GM19025 (cell line): ENCODE results near the gene TET1.
"Not testable (repeated sequence)": the region's sequence is repeated elsewhere in the genome, so short reads cannot be mapped to it uniquely, and the experiment has no call there.

Source experiments
- ATAC-seq: cut with Tn5 transposase; IDR thresholded peaks from one replicate; pipeline ENCODE4 v1.9.1; 2021; ENCODE audit warnings: mild to moderate bottlenecking, low read depth, moderate library complexity; ENCODE audit not compliant: unreplicated experiment

TET1 gene

DNA sequence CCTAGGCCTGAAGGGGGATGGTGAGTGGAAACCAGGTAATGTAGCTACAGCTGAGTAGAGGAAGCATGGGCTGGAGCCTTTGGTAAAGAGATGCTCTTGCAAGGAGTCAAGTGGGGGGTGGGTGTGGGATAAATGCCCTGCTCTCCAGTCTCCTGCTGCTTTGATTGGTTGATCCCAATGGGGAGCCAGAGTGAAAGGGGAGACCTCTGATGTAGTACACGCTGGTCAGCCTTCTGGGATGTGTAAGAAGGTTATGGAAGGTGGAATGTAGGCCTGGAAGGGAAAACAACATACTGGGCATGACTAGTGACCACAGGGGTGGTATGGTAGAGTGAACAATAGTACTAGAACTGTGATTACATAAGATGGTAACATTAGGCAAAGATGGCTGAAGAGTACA, 44.3 kb downstream of the TET1 start:
- no peak for ATAC-seq

DNA sequence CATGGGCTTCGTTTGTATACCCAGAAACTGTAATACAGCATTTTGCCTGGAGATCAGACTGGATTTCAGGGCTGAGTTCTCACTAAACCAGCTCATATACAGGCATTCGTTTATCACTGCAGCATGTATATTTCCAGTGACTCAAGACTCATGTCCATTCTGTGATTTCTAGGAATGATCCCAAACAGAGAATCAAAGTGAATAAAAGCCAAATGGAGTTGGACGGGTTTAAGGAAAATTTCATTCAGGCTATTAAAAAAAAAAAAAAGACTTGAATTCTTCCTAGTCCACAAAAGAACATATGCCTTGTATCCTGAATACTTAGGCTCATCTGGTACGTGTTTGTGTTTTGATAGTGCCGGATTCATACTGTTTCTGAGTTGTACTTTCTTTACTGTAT, 46.8 kb downstream of the TET1 start:
- no peak for ATAC-seq

GRCh38 chr10:68610023-68610422, 49.9 kb downstream of the TET1 start:
- ATAC-seq = not testable (repeated sequence)

DNA sequence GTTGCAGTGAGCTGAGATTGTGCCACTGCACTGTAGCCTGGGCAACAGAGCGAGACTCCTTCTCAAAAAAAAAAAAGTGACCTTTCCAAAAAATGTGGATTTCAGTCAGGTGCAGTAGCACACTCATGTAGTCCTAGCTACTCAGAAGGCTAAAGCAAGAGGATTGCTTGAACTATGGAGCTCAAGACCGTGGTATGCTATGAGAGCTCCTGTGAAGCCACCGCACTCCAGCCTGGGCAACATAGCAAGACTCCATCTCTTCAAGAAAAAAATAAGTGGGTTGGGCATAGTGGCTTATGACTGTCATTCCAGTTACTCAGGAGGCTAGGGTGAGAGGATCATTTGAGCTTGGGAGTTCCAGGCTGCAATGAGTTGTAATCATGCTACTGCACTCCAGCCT, 51.1 kb downstream of the TET1 start:
- ATAC-seq = no peak

GRCh38 chr10:68613974-68614373, 53.8 kb downstream of the TET1 start:
- ATAC-seq = not testable (repeated sequence)

GRCh38 chr10:68617691-68618090, 57.6 kb downstream of the TET1 start:
- not testable (repeated sequence) for ATAC-seq

DNA sequence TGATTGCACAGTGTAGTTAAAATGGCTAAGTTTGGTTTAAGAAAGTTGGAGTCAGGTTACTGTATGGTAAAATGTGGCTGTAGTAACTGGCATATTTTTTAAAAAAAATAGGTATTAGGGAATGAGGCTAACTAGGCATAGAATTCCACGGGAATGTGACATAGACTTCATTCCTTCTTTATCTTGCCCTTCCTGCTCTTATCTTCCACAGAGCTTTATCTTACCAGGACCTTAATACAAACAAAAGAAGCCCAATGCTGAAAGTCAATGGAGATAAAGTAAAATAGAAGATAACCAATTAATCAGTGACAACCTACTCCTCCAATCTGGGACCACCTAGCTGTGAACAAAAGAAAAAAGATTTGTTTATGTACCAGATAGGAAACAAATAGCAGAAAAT, 58.1 kb downstream of the TET1 start:
- ATAC-seq = no peak

DNA sequence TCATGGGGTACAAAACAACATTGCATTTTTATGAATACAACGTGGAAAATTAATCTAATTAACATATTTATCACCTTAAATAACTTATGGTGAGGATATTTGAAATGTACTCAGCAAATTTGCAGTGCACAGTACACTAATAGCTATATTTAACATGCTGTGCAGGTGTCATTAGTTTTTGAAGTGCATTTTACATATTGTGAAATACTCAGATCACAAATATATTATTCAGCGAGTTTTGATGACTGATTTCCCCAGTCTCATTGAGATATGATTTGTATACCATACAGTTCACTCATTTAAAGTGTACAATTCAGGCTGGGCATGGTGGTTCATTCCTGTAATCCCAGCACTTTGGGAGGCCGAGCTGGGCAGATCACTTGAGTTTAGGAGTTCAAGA, 59.5 kb downstream of the TET1 start:
- ATAC-seq = no peak

GRCh38 chr10:68625316-68625921, 65.3 kb downstream of the TET1 start:
- ATAC-seq = no peak

DNA sequence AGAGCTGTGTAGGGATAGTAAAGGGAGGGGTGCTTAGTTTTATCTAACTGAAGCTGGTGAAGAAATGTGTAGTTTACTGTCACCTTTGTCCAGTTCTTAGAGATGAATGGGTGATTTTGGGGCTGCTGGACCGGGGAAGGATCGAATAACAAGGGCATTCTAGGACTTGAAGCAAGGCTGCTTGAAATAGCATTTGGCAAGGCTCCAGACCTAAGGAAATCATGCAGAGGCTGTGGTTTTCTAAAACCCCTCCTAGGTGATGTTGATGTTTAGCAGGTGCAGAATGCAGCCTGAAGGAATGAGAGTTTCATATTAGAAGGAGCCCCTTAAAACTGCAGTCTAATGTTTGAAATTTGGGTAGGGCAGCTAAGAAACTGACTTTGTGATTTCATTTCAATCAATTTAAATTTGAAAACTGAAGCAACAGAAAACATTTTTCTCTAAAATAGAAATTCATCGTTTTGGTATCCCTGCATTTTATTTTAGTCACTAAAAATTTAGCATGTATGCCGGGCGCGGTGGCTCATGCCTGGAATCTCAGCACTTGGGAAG, 68.5 kb downstream of the TET1 start:
- ATAC-seq = no peak

GRCh38 chr10:68632271-68632560, 72.1 kb downstream of the TET1 start:
- not testable (repeated sequence) for ATAC-seq

GRCh38 chr10:68633281-68633680, 73.1 kb downstream of the TET1 start:
- no peak for ATAC-seq

DNA sequence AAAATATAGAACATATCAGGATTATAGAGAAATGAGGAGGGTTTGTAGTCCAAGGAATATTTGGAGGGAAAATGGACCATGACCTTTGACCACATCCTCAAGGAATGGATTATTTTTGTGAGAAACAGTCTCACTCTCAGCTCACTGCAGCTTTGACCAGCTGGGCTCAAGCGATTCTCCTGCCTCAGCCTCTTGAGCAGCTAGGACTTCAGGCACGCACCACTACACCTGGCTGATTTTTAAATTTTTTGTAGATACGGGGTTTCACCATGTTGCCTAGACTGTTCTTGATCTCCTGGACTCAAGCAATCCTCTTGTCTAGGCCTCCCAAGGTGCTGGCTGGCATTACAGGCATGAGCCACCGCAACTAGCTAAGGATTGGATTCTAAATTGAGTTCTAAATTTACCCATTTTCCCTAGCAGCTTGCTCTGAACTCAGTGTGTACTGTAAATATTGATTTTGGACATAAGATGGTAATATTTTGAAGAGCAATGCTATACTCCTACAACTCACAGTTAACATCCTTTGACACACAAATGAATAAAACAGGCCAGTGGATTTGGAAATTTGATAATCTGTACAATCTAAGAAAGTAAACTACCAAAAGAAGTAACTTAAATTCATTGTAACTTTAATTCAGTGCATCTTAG, 73.8 kb downstream of the TET1 start:
- ATAC-seq = no peak

- ATAC-seq = no peak
These were observed 76.2 kb downstream of the TET1 start for GRCh38 chr10:68636335-68636734.

GRCh38 chr10:68643550-68643949, 83.4 kb downstream of the TET1 start:
- not testable (repeated sequence) for ATAC-seq

DNA sequence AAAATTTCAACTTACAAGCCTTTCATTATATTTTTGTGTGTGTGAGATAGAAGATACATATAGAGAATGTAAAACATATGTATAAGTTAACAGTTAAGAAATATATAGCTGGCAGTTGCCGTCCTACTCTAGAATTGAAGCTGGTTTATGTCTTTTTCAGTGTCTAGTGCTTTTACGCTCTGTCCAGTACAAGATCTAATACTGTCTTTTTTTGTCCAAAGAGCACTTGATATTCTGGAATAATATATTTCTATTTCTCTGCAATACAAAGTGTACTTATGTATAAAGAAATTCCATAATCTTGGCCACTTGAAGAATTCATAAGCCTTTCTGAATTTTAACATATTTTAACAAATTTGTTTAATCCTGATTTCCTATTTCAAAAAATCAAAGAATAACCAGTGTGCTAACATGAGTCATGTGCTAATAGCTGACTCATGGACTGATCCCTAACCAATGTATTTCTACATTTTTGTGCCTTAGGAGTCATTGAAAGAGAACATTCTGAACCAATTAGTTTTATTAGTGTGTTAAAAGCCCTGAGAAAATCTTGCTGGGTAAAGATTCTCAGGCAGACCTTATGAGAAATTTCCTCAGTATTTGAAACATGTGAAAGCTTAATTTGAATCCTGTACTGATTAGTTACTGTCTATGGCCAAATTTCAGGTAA, 87.7 kb downstream of the TET1 start:
- ATAC-seq = no peak

GRCh38 chr10:68655620-68656126, 95.5 kb downstream of the TET1 start:
- ATAC-seq = no peak

- no peak for ATAC-seq
These were observed 105.7 kb downstream of the TET1 start for GRCh38 chr10:68665841-68666240.

GRCh38 chr10:68666280-68666760, 106.2 kb downstream of the TET1 start:
- ATAC-seq = no peak

DNA sequence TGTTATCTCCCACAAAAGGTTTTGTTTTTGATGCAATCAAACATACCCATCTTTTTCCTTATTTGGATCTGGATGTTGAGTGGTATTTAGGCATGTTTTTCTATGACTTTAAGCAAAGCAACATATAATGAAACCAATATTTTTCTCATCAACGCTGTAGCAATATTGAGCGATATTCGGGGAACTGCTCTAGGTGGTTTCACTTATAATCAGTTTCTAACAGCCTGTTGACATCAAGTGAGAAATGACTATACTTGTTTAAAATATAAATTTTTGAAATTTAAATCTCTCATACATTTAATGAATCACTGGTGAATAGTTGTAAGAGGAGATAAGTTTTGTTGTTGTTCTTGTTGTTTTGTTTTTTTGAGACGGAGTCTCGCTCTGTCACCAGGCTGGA, 108.1 kb downstream of the TET1 start:
- ATAC-seq = no peak

DNA sequence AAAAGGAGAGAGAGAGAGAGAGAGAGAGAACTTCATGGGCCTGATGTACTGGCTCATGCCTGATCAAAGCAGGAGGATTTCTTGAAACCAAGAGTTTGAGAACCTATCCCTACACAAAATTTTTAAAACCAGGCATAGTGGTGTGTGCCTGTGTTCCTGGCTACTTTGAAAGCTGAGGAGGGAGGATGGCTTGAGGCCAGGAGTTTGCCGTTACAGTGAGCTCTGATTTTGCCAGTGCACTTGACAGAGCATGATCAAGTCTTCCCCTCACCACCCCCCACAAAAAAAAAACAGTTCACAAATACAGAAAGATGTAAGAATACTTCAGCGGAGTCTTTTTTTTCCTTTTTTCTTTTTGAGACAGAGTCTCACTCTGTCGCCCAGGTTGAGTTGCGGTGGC, 108.8 kb downstream of the TET1 start:
- no peak for ATAC-seq

- ATAC-seq = no peak
These were observed 124.3 kb downstream of the TET1 start for GRCh38 chr10:68684413-68684812.
